ENCODE measurements around the gene CAMK2N1. TPM values are rescaled to one million over a fixed set of nuclear protein-coding genes. Genes with fewer than 3 reads are reported as not detected.

Gene CAMK2N1
- total and polyA plus RNA-seq, 2 of the 13 experiments (the other 11 are each of a cell fraction or from before 2014, with no cell fraction given) = 38.0 to 38.6 TPM

- TF ChIP-seq, protein P1, sequence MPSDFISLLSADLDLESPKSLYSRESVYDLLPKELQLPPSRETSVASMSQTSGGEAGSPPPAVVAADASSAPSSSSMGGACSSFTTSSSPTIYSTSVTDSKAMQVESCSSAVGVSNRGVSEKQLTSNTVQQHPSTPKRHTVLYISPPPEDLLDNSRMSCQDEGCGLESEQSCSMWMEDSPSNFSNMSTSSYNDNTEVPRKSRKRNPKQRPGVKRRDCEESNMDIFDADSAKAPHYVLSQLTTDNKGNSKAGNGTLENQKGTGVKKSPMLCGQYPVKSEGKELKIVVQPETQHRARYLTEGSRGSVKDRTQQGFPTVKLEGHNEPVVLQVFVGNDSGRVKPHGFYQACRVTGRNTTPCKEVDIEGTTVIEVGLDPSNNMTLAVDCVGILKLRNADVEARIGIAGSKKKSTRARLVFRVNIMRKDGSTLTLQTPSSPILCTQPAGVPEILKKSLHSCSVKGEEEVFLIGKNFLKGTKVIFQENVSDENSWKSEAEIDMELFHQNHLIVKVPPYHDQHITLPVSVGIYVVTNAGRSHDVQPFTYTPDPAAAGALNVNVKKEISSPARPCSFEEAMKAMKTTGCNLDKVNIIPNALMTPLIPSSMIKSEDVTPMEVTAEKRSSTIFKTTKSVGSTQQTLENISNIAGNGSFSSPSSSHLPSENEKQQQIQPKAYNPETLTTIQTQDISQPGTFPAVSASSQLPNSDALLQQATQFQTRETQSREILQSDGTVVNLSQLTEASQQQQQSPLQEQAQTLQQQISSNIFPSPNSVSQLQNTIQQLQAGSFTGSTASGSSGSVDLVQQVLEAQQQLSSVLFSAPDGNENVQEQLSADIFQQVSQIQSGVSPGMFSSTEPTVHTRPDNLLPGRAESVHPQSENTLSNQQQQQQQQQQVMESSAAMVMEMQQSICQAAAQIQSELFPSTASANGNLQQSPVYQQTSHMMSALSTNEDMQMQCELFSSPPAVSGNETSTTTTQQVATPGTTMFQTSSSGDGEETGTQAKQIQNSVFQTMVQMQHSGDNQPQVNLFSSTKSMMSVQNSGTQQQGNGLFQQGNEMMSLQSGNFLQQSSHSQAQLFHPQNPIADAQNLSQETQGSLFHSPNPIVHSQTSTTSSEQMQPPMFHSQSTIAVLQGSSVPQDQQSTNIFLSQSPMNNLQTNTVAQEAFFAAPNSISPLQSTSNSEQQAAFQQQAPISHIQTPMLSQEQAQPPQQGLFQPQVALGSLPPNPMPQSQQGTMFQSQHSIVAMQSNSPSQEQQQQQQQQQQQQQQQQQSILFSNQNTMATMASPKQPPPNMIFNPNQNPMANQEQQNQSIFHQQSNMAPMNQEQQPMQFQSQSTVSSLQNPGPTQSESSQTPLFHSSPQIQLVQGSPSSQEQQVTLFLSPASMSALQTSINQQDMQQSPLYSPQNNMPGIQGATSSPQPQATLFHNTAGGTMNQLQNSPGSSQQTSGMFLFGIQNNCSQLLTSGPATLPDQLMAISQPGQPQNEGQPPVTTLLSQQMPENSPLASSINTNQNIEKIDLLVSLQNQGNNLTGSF (CRISPR knock-in tag; IDR thresholded peaks at IDR 0.05) = no peak
- TF ChIP-seq ZNF788 (CRISPR knock-in tag; IDR thresholded peaks at IDR 0.05; ENCODE audit: borderline replicate concordance) (no peak), YEATS4 (CRISPR knock-in tag; IDR thresholded peaks at IDR 0.05; ENCODE audit: borderline replicate concordance) (no peak), ZSCAN29 (CRISPR knock-in tag; conservative IDR thresholded peaks at IDR 0.05) (0 out of 2 replicates have a peak, but pooled peaks have one; percentile 52), ZNF598 (CRISPR knock-in tag; IDR thresholded peaks at IDR 0.05; ENCODE audit: borderline replicate concordance) (0 out of 2 replicates have a peak, but pooled peaks have one; percentile 31), SALL1 (CRISPR knock-in tag; IDR thresholded peaks at IDR 0.05) (peak; percentile 34; the same call in 1 of the 2 replicates), FOSL2 (CRISPR knock-in tag; IDR thresholded peaks at IDR 0.05) (peak; percentile 67; the same call in 1 of the 2 replicates), RAD51 (IDR thresholded peaks at IDR 0.05; ENCODE audit: borderline replicate concordance) (no peak), CHD4 (IDR thresholded peaks at IDR 0.05; ENCODE audit: borderline replicate concordance, low read length) (0 out of 2 replicates have a peak, but pooled peaks have one; percentile 57)
These were observed 11.0 kb downstream of the CAMK2N1 start (continued) for GRCh38 chr1:20474996-20475395.
